ENCODE measurements around the gene SPATA32.
A peak's percentile ranks its signal among the peaks of the same experiment; 100 is the strongest.

Gene SPATA32

GRCh38 chr17:45235416-45236281, 26.2 kb downstream of the SPATA32 start:
- in situ Hi-C loops (cut with MboI; ENCODE audit: low sequenced_read_pairs, unreplicated experiment), result no loop called here
- DNase-seq (ENCODE audit: low spot score), result peak; percentile 81

GRCh38 chr17:45234641-45235415, 27.1 kb downstream of the SPATA32 start:
- in situ Hi-C loops (cut with MboI; ENCODE audit: low sequenced_read_pairs, unreplicated experiment), result no loop called here
- DNase-seq (ENCODE audit: low spot score), result peak; percentile 63
- peak; percentile 42 for TF ChIP-seq CTCF (IDR thresholded peaks at IDR 0.05; ENCODE audit: borderline replicate concordance, control extremely low read depth, extremely low read depth, insufficient read depth, missing control alignments)

More at GRCh38 chr17:45235416-45236281, 26.2 kb downstream of the SPATA32 start:
- peak; percentile 77 for TF ChIP-seq CTCF (IDR thresholded peaks at IDR 0.05; ENCODE audit: borderline replicate concordance, control extremely low read depth, extremely low read depth, insufficient read depth, missing control alignments)

- in situ Hi-C loops (cut with MboI; ENCODE audit: low sequenced_read_pairs, unreplicated experiment), result no loop called here
- TF ChIP-seq CTCF (IDR thresholded peaks at IDR 0.05; ENCODE audit: borderline replicate concordance, control extremely low read depth, extremely low read depth, insufficient read depth, missing control alignments), result no peak
- DNase-seq (ENCODE audit: low spot score), result no peak
Observed at GRCh38 chr17:45233423-45233924, 28.4 kb downstream of the SPATA32 start.

- in situ Hi-C loops (cut with MboI; ENCODE audit: low sequenced_read_pairs, unreplicated experiment), result no loop called here
- no peak for DNase-seq (ENCODE audit: low spot score)
- no peak for TF ChIP-seq CTCF (IDR thresholded peaks at IDR 0.05; ENCODE audit: borderline replicate concordance, control extremely low read depth, extremely low read depth, insufficient read depth, missing control alignments)
Observed at GRCh38 chr17:45232514-45233422, 29.1 kb downstream of the SPATA32 start.

- no peak for DNase-seq (ENCODE audit: low spot score)
- no peak for TF ChIP-seq CTCF (IDR thresholded peaks at IDR 0.05; ENCODE audit: borderline replicate concordance, control extremely low read depth, extremely low read depth, insufficient read depth, missing control alignments)
Observed at GRCh38 chr17:45231481-45232116, 30.3 kb downstream of the SPATA32 start.

More at GRCh38 chr17:45231481-45232116, 30.3 kb downstream of the SPATA32 start:
- in situ Hi-C loops (cut with MboI; ENCODE audit: low sequenced_read_pairs, unreplicated experiment), result no loop called here

Measured in GM13976 (cell line).